ENCODE data around the gene CD24. TPM values are rescaled to one million over a fixed set of nuclear protein-coding genes. Genes with fewer than 3 reads are reported as not detected.

Gene CD24
- total RNA-seq, 1 experiment from 2014 or later, result 1,551 TPM

DNA sequence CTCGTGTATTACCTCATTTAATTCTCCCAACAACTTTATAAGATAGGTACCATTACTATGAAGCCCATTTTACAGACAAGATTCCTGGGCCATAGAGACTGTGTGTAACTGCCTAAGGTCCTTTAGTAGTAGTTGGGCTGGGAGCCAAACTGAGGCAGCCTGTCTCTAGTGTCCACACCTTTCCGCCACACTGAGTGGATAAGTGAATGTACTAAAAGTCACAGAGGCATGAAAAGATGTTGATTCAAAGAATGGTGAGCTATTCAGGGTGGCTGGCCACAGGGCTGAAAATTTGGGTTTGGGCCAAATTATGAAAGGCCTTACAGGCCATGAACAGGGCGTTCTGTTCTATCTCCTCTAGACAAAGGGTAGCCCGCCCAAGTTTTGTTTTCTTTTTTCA is 11.0 kb downstream of the CD24 start:
- DNase-seq, result no peak
- Mint-ChIP-seq H3K4me3 (no peak overlapping the region), H3K27me3 (ENCODE audit: low read depth) (no peaks in the 10 kb centered on the region), H3K9me3 (no peaks in the 10 kb centered on the region), H3K27ac (no peak overlapping the region), H3K4me1 (no peaks in the 10 kb centered on the region), H3K36me3 (ENCODE audit: insufficient read depth in 1 of 3, low read depth in 3 of 3) (peaks cover 0 to 9% (median 0%) of the 10 kb centered on the region in 3 experiments; a peak in 3 of 7 replicates)
- Histone ChIP-seq H2BK5ac (ENCODE audit: insufficient read length, low read length) (no peak overlapping the region), H3K27ac (ENCODE audit: insufficient read length, low read depth, low read length) (no peak overlapping the region), H3K4me1 (ENCODE audit: insufficient read depth, low read length) (no peaks in the 10 kb centered on the region), H2AFZ (ENCODE audit: low read length) (no peak overlapping the region), H2BK20ac (ENCODE audit: low read depth, low read length, poor library complexity, severe bottlenecking) (no peak overlapping the region), H4K20me1 (ENCODE audit: control insufficient read depth, insufficient read depth, insufficient read length) (no peaks in the 10 kb centered on the region), H3T11ph (ENCODE audit: low read length) (no peak overlapping the region), H3K4ac (ENCODE audit: low read depth, low read length) (no peak overlapping the region), H3K79me1 (ENCODE audit: insufficient read depth, low read depth, low read length, poor library complexity, severe bottlenecking) (no peaks in the 10 kb centered on the region), H3K9me3 (ENCODE audit: control insufficient read depth, low read depth, low read length) (no peaks in the 10 kb centered on the region), H3K9ac (ENCODE audit: extremely low read depth, insufficient read length, low read length) (no peak overlapping the region), H3K56ac (ENCODE audit: insufficient read length, low read depth, low read length) (no peak overlapping the region), H3K23me2 (ENCODE audit: insufficient read length, low read depth, low read length, poor library complexity, severe bottlenecking) (no peaks in the 10 kb centered on the region), H3K23ac (ENCODE audit: insufficient read length, low read depth, low read length) (no peak overlapping the region), H2BK120ac (ENCODE audit: low read depth, low read length, poor library complexity, severe bottlenecking) (no peak overlapping the region), H3K4me2 (ENCODE audit: insufficient read depth, insufficient read length, low read length) (no peak overlapping the region), H4K5ac (ENCODE audit: insufficient read length, low read depth, low read length) (no peak overlapping the region), H4K8ac (replicated peaks; ENCODE audit: insufficient read length, low read depth, low read length) (no peak overlapping the region), H3K18ac (ENCODE audit: insufficient read length, low read depth, low read length) (no peak overlapping the region), H3K79me2 (ENCODE audit: insufficient read depth, low read length) (no peaks in the 10 kb centered on the region), H3K14ac (ENCODE audit: insufficient read depth, low read length) (no peak overlapping the region), H2AK5ac (ENCODE audit: insufficient read length, low read length) (no peak overlapping the region), H4K91ac (ENCODE audit: insufficient read length, low read depth, low read length) (no peak overlapping the region), H3K27me3 (ENCODE audit: insufficient read depth, low read length) (no peaks in the 10 kb centered on the region), H2BK15ac (ENCODE audit: low read depth, low read length) (no peak overlapping the region), H2BK12ac (ENCODE audit: insufficient read length, low read depth, low read length) (no peak overlapping the region)
- WGBS (ENCODE audit: extremely low coverage, insufficient read length, low lambda C conversion rate), result no CpG with 5 or more reads among the region's 4 CpGs
- TF ChIP-seq, protein P1, sequence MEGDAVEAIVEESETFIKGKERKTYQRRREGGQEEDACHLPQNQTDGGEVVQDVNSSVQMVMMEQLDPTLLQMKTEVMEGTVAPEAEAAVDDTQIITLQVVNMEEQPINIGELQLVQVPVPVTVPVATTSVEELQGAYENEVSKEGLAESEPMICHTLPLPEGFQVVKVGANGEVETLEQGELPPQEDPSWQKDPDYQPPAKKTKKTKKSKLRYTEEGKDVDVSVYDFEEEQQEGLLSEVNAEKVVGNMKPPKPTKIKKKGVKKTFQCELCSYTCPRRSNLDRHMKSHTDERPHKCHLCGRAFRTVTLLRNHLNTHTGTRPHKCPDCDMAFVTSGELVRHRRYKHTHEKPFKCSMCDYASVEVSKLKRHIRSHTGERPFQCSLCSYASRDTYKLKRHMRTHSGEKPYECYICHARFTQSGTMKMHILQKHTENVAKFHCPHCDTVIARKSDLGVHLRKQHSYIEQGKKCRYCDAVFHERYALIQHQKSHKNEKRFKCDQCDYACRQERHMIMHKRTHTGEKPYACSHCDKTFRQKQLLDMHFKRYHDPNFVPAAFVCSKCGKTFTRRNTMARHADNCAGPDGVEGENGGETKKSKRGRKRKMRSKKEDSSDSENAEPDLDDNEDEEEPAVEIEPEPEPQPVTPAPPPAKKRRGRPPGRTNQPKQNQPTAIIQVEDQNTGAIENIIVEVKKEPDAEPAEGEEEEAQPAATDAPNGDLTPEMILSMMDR (conservative IDR thresholded peaks at IDR 0.05), result no peak

Data from H9 (cell line).